Transverse colon (tissue), 3 donors: ENCODE data around the gene WNT6.

Experiments used
- CTCF ChIP-seq, 5 experiments: fragments of 200-600 bp in 3 of 5; fragments of 450-650 bp in 2 of 5; sonication (generic) in 3 of 5; IDR thresholded peaks; 1 replicate in 2 of 5; 2 replicates in 3 of 5; pipeline ENCODE4 v1.5.1; 2016 to 2017; ENCODE audit warnings: antibody characterized with exemption in 5 of 5, inconsistent platforms in 3 of 5, mild to moderate bottlenecking in 2 of 5, moderate library complexity in 1 of 5
- POLR2A ChIP-seq: fragments of 450-650 bp; IDR thresholded peaks from one replicate; pipeline ENCODE4 v1.6.1; 2016; ENCODE audit warnings: antibody characterized with exemption, mild to moderate bottlenecking, moderate library complexity

GRCh38 chr2:218869064-218869463 lies 9.5 kb downstream of the WNT6 start:
- no peak for TF ChIP-seq CTCF (IDR thresholded peaks at IDR 0.05)
- no peak for TF ChIP-seq POLR2A
